ENCODE results near the gene KIF5A.

The KIF5A gene

GRCh38 chr12:57520053-57520818 lies 29.6 kb upstream of the KIF5A start, which contains the start of gene DDIT3:
Gene DDIT3 (minus strand): TSS chr12:57520514. CDS start chr12:57517406, 3,108 bp downstream.
- peak; percentile 99 to 100 for DNase-seq

GRCh38 chr12:57521525-57522010 lies 28.3 kb upstream of the KIF5A start:
- DNase-seq: peak; percentile 17 to 30

GRCh38 chr12:57522011-57522886 lies 27.6 kb upstream of the KIF5A start, which contains the start of gene MBD6:
Gene MBD6 (plus strand): TSS chr12:57522824. CDS start chr12:57524304, 1,480 bp downstream.
- peak; percentile 88 to 90 for DNase-seq

- peak; percentile 36 to 46 for DNase-seq
These were observed 26.7 kb upstream of the KIF5A start for GRCh38 chr12:57522887-57523705.

- DNase-seq: peak; percentile 19 to 20
These were observed 25.9 kb upstream of the KIF5A start for GRCh38 chr12:57523706-57524614.

- DNase-seq: no peak
These were observed 24.8 kb upstream of the KIF5A start for GRCh38 chr12:57524814-57525614.

GRCh38 chr12:57525615-57526383 lies 24.0 kb upstream of the KIF5A start:
- no peak for DNase-seq

- DNase-seq: no peak
These were observed 23.2 kb upstream of the KIF5A start for GRCh38 chr12:57526477-57527126.

- DNase-seq: no peak
These were observed 22.7 kb upstream of the KIF5A start for GRCh38 chr12:57527184-57527583.

GRCh38 chr12:57528176-57528575 lies 21.7 kb upstream of the KIF5A start:
- no peak for DNase-seq

- no peak for DNase-seq
These were observed 20.9 kb upstream of the KIF5A start for GRCh38 chr12:57528831-57529555.

- DNase-seq: no peak
These were observed 20.0 kb upstream of the KIF5A start for GRCh38 chr12:57529831-57530230.

- DNase-seq: no peak
These were observed 19.3 kb upstream of the KIF5A start for GRCh38 chr12:57530396-57531142.

- DNase-seq: no peak
These were observed 18.0 kb upstream of the KIF5A start for GRCh38 chr12:57531836-57532235.

- no peak for DNase-seq
These were observed 16.7 kb upstream of the KIF5A start for GRCh38 chr12:57533108-57533507.

GRCh38 chr12:57534250-57534649 lies 15.6 kb upstream of the KIF5A start:
- no peak for DNase-seq

GRCh38 chr12:57534991-57535543 lies 14.8 kb upstream of the KIF5A start:
- no peak for DNase-seq

Data from activated CD4-positive, alpha-beta T cell treated with anti-CD3 and anti-CD28 coated beads, Interleukin-2, amount 50 U/mL, for 48 hours (primary cell).